Fibroblast of lung (primary cell): ENCODE results near the gene COG2.

ENCODE experiments used
- EZH2 ChIP-seq: IDR thresholded peaks from 2 replicates; pipeline ENCODE4 v1.5.1; 2012; ENCODE audit warnings: low read length, control low read depth, mild to moderate bottlenecking; ENCODE audit errors: missing control alignments
- TF ChIP-seq, protein P1 (sequence below), 2 donors: IDR thresholded peaks in 1 of 2; conservative IDR thresholded peaks in 1 of 2; 1 replicate in 1 of 2; 2 replicates in 1 of 2; pipeline ENCODE4 v1.5.1; 2011 to 2012; ENCODE audit warnings: low read length in 2 of 2, control low read depth in 1 of 2, inconsistent platforms in 1 of 2, low read depth in 1 of 2, mild to moderate bottlenecking in 1 of 2

DNA sequence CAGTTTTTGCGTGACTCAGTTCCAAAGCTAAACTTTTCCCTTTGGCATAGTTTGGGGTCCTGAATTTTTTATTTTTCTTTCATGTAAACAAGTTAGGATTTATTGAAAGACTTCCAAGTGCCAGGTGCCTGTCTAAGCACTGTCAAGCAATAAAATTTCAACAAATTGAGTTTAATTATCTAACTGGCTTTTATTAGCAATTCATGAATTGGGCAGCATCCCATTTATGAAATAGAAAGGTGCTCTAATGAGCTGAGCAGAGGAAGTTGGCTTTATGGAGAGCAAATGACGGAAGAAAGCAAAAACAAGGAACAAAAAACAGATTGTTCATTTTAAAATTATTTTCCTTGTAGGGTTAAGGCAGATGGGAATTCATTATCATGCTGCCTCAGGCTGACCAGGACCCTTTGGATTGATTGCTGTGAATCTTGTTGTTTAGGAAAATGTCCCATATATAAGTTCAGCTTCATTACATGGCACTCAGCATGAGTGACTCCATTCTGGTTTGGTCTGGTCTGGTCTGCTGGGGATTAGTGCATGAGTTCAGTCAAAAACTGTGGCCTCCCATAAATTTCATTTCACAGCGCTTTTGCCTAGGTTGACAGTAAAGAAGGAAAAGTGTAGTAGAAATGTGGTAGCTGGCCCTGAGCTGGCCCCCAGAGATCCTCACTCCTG, 21.5 kb upstream of the COG2 start:
- TF ChIP-seq, protein P1, sequence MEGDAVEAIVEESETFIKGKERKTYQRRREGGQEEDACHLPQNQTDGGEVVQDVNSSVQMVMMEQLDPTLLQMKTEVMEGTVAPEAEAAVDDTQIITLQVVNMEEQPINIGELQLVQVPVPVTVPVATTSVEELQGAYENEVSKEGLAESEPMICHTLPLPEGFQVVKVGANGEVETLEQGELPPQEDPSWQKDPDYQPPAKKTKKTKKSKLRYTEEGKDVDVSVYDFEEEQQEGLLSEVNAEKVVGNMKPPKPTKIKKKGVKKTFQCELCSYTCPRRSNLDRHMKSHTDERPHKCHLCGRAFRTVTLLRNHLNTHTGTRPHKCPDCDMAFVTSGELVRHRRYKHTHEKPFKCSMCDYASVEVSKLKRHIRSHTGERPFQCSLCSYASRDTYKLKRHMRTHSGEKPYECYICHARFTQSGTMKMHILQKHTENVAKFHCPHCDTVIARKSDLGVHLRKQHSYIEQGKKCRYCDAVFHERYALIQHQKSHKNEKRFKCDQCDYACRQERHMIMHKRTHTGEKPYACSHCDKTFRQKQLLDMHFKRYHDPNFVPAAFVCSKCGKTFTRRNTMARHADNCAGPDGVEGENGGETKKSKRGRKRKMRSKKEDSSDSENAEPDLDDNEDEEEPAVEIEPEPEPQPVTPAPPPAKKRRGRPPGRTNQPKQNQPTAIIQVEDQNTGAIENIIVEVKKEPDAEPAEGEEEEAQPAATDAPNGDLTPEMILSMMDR (conservative IDR thresholded peaks at IDR 0.05 in 1 of 2, IDR thresholded peaks at IDR 0.05 in 1 of 2; ENCODE audit: low read depth in 1 of 2, low read length in 2 of 2): no peak
- no peak for TF ChIP-seq EZH2
